Measurements from ENCODE around the gene NDUFAF3. TPM values are rescaled to one million over a fixed set of nuclear protein-coding genes. Genes with fewer than 3 reads are reported as not detected.

The NDUFAF3 gene
- total and polyA plus RNA-seq, 2 experiments from 2014 or later, result 70.7 to 140 TPM

- Histone ChIP-seq H3K4me2 (peak overlapping the region; percentile 88), H3K36me3 (replicated peaks; ENCODE audit: insufficient read depth, low read depth) (no peaks in the 10 kb centered on the region), H3K4me1 (ENCODE audit: insufficient read depth) (peaks cover 4% of the 10 kb centered on the region), H2AFZ (no peak overlapping the region), H3K9me2 (replicated peaks; ENCODE audit: insufficient read depth) (no peaks in the 10 kb centered on the region), H3K27me3 (no peaks in the 10 kb centered on the region), H3K9me3 (ENCODE audit: low read depth) (no peaks in the 10 kb centered on the region), H3K27ac (no peak overlapping the region), H3K4me3 (no peak overlapping the region), H3K79me2 (peaks cover 62% of the 10 kb centered on the region), H4K20me1 (ENCODE audit: insufficient read depth, poor library complexity, severe bottlenecking) (peaks cover 62% of the 10 kb centered on the region)
- DNase-seq (ENCODE audit: low spot score), result no peak
- WGBS (ENCODE audit: low lambda C conversion rate, missing lambda C conversion rate), result 83% methylated on average over 3 of the region's 3 CpGs
- TF ChIP-seq EZH2 (IDR thresholded peaks at IDR 0.05; ENCODE audit: borderline replicate concordance) (no peak), EZH2phosphoT487 (IDR thresholded peaks at IDR 0.05; ENCODE audit: low read depth, severe bottlenecking, unreplicated experiment) (no peak), CTCF (IDR thresholded peaks at IDR 0.05; ENCODE audit: poor library complexity) (no peak)
Observed at GRCh38 chr3:49009396-49009795, 12.5 kb upstream of the NDUFAF3 start.

DNA sequence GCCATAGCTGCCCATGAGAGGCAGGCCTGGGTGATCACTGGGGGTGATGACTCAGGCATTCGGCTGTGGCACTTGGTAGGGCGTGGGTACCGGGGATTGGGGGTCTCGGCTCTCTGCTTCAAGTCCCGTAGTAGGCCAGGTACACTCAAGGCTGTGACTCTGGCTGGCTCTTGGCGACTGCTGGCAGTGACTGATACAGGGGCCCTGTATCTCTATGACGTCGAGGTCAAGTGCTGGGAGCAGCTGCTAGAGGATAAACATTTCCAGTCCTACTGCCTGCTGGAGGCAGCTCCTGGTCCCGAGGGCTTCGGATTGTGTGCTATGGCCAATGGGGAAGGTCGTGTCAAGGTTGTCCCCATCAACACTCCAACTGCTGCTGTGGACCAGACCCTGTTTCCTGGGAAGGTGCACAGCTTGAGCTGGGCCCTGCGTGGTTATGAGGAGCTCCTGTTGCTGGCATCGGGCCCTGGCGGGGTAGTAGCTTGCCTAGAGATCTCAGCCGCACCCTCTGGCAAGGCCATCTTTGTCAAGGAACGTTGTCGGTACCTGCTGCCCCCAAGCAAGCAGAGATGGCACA is 9.4 kb upstream of the NDUFAF3 start:
- H3K9me2 ChIP-seq (replicated peaks; ENCODE audit: insufficient read depth), result no peaks in the 10 kb centered on the region
- H3K79me2 ChIP-seq, result peaks cover 67% of the 10 kb centered on the region
- no peak overlapping the region for H3K4me3 ChIP-seq
- peaks cover 78% of the 10 kb centered on the region for H4K20me1 ChIP-seq (ENCODE audit: insufficient read depth, poor library complexity, severe bottlenecking)
- no peaks in the 10 kb centered on the region for H3K9me3 ChIP-seq (ENCODE audit: low read depth)
- H3K36me3 ChIP-seq (replicated peaks; ENCODE audit: insufficient read depth, low read depth), result no peaks in the 10 kb centered on the region
- H3K4me1 ChIP-seq (ENCODE audit: insufficient read depth), result peaks cover 7% of the 10 kb centered on the region
- no peak overlapping the region for H3K4me2 ChIP-seq
- TF ChIP-seq CTCF (IDR thresholded peaks at IDR 0.05; ENCODE audit: poor library complexity) (no peak), EZH2phosphoT487 (IDR thresholded peaks at IDR 0.05; ENCODE audit: low read depth, severe bottlenecking, unreplicated experiment) (no peak), EZH2 (IDR thresholded peaks at IDR 0.05; ENCODE audit: borderline replicate concordance) (no peak)
- WGBS (ENCODE audit: low lambda C conversion rate, missing lambda C conversion rate), result 93% methylated on average over 17 of the region's 17 CpGs
- no peaks in the 10 kb centered on the region for H3K27me3 ChIP-seq
- no peak for DNase-seq (ENCODE audit: low spot score)
- no peak overlapping the region for H3K27ac ChIP-seq
- H2AFZ ChIP-seq, result no peak overlapping the region

DNA sequence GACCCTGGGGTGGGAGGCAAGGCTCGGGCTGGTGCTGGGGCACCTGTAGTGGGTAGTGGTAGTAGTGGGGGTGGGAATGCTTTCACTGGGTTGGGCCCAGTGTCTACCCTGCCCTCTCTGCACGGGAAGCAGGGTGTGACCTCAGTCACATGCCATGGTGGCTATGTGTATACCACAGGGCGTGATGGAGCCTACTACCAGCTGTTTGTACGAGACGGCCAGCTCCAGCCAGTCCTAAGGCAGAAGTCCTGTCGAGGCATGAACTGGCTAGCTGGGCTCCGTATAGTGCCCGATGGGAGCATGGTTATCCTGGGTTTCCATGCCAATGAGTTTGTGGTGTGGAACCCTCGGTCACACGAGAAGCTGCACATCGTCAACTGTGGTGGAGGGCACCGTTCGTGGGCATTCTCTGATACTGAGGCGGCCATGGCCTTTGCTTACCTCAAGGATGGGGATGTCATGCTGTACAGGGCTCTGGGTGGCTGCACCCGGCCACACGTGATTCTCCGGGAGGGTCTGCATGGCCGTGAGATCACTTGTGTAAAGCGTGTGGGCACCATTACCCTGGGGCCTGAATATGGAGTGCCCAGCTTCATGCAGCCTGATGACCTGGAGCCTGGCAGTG is 8.7 kb upstream of the NDUFAF3 start:
- no peak for DNase-seq (ENCODE audit: low spot score)
- Histone ChIP-seq H4K20me1 (ENCODE audit: insufficient read depth, poor library complexity, severe bottlenecking) (peaks cover 76% of the 10 kb centered on the region), H3K79me2 (peaks cover 62% of the 10 kb centered on the region), H3K27me3 (no peaks in the 10 kb centered on the region), H3K4me3 (no peak overlapping the region), H3K4me2 (no peak overlapping the region), H3K36me3 (replicated peaks; ENCODE audit: insufficient read depth, low read depth) (no peaks in the 10 kb centered on the region), H3K27ac (no peak overlapping the region), H2AFZ (no peak overlapping the region), H3K9me2 (replicated peaks; ENCODE audit: insufficient read depth) (no peaks in the 10 kb centered on the region), H3K9me3 (ENCODE audit: low read depth) (no peaks in the 10 kb centered on the region), H3K4me1 (ENCODE audit: insufficient read depth) (peaks cover 10% of the 10 kb centered on the region)
- TF ChIP-seq EZH2phosphoT487 (IDR thresholded peaks at IDR 0.05; ENCODE audit: low read depth, severe bottlenecking, unreplicated experiment) (no peak), EZH2 (IDR thresholded peaks at IDR 0.05; ENCODE audit: borderline replicate concordance) (no peak), CTCF (IDR thresholded peaks at IDR 0.05; ENCODE audit: poor library complexity) (no peak)
- WGBS (ENCODE audit: low lambda C conversion rate, missing lambda C conversion rate), result 95% methylated on average over 19 of the region's 19 CpGs

Data from hepatocyte (in vitro differentiated cells).